ENCODE results near the gene ZNF319.

Gene ZNF319

GRCh38 chr16:57999971-58000705, at the start of gene ZNF319:
Gene ZNF319 (minus strand): TSS chr16:58000672. CDS start chr16:57998265, 2,407 bp downstream.
- ATAC-seq (peak; percentile 42), DNase-seq (ENCODE audit: low spot score in 2 of 2) (peak in 1 of 2 donors; percentile 71)
- Mint-ChIP-seq H3K4me3 (peak within 1 kb of the TSS; percentile 86), H3K9me3 (no peaks in the 10 kb centered on the region), H3K4me1 (peaks cover 67% of the 10 kb centered on the region), H3K36me3 (peaks cover 57% of the 10 kb centered on the region), H3K27ac (peak within 1 kb of the TSS; percentile 90)

- no peaks in the 10 kb centered on the region for H3K36me3 Mint-ChIP-seq
- no peaks in the 10 kb centered on the region for H3K9me3 Mint-ChIP-seq
- ATAC-seq: no peak
- H3K4me1 Mint-ChIP-seq: peaks cover 6% of the 10 kb centered on the region
- DNase-seq (ENCODE audit: low spot score in 2 of 2): no peak
- H3K4me3 Mint-ChIP-seq: no peak overlapping the region
- H3K27ac Mint-ChIP-seq: no peak overlapping the region
Observed at GRCh38 chr16:58049232-58050185, 49.0 kb upstream of the ZNF319 start.

GRCh38 chr16:58048494-58049231, 48.2 kb upstream of the ZNF319 start:
- Mint-ChIP-seq H3K27ac (no peak overlapping the region), H3K9me3 (no peaks in the 10 kb centered on the region), H3K36me3 (no peaks in the 10 kb centered on the region), H3K4me3 (no peak overlapping the region), H3K4me1 (peaks cover 6% of the 10 kb centered on the region)
- no peak for DNase-seq (ENCODE audit: low spot score in 2 of 2)
- no peak for ATAC-seq

- Mint-ChIP-seq H3K4me3 (no peak overlapping the region), H3K9me3 (no peaks in the 10 kb centered on the region), H3K36me3 (no peaks in the 10 kb centered on the region), H3K4me1 (peaks cover 6% of the 10 kb centered on the region), H3K27ac (no peak overlapping the region)
- ATAC-seq (no peak), DNase-seq (ENCODE audit: low spot score in 2 of 2) (no peak)
Observed at GRCh38 chr16:58047557-58048348, 47.3 kb upstream of the ZNF319 start.

- H3K4me1 Mint-ChIP-seq: peaks cover 6% of the 10 kb centered on the region
- H3K4me3 Mint-ChIP-seq: no peak overlapping the region
- DNase-seq (ENCODE audit: low spot score in 2 of 2) (no peak), ATAC-seq (no peak)
- no peak overlapping the region for H3K27ac Mint-ChIP-seq
- no peaks in the 10 kb centered on the region for H3K36me3 Mint-ChIP-seq
- H3K9me3 Mint-ChIP-seq: no peaks in the 10 kb centered on the region
Observed at GRCh38 chr16:58046936-58047335, 46.5 kb upstream of the ZNF319 start.

GRCh38 chr16:58046054-58046881, 45.8 kb upstream of the ZNF319 start:
- no peak for DNase-seq (ENCODE audit: low spot score in 2 of 2)
- Mint-ChIP-seq H3K36me3 (no peaks in the 10 kb centered on the region), H3K9me3 (no peaks in the 10 kb centered on the region), H3K27ac (no peak overlapping the region), H3K4me3 (no peak overlapping the region), H3K4me1 (peaks cover 6% of the 10 kb centered on the region)
- no peak for ATAC-seq

GRCh38 chr16:58045096-58045495, 44.6 kb upstream of the ZNF319 start:
- DNase-seq (ENCODE audit: low spot score in 2 of 2) (no peak), ATAC-seq (no peak)
- Mint-ChIP-seq H3K4me3 (no peak overlapping the region), H3K36me3 (no peaks in the 10 kb centered on the region), H3K9me3 (no peaks in the 10 kb centered on the region), H3K27ac (no peak overlapping the region), H3K4me1 (peaks cover 6% of the 10 kb centered on the region)

GRCh38 chr16:58044266-58045019, 44.0 kb upstream of the ZNF319 start:
- H3K9me3 Mint-ChIP-seq: no peaks in the 10 kb centered on the region
- DNase-seq (ENCODE audit: low spot score in 2 of 2) (no peak), ATAC-seq (no peak)
- H3K4me3 Mint-ChIP-seq: no peak overlapping the region
- H3K27ac Mint-ChIP-seq: no peak overlapping the region
- H3K4me1 Mint-ChIP-seq: peaks cover 4% of the 10 kb centered on the region
- no peaks in the 10 kb centered on the region for H3K36me3 Mint-ChIP-seq

- no peaks in the 10 kb centered on the region for H3K4me1 Mint-ChIP-seq
- no peak for ATAC-seq
- no peak for DNase-seq (ENCODE audit: low spot score in 2 of 2)
- H3K36me3 Mint-ChIP-seq: no peaks in the 10 kb centered on the region
- H3K4me3 Mint-ChIP-seq: no peak overlapping the region
- no peak overlapping the region for H3K27ac Mint-ChIP-seq
- H3K9me3 Mint-ChIP-seq: no peaks in the 10 kb centered on the region
Observed at GRCh38 chr16:58043571-58044155, 43.2 kb upstream of the ZNF319 start.

GRCh38 chr16:58042886-58043515, 42.5 kb upstream of the ZNF319 start:
- no peak for ATAC-seq
- no peak for DNase-seq (ENCODE audit: low spot score in 2 of 2)
- Mint-ChIP-seq H3K27ac (no peak overlapping the region), H3K9me3 (no peaks in the 10 kb centered on the region), H3K4me1 (no peaks in the 10 kb centered on the region), H3K36me3 (no peaks in the 10 kb centered on the region), H3K4me3 (no peak overlapping the region)

GRCh38 chr16:58042001-58042885, 41.8 kb upstream of the ZNF319 start:
- ATAC-seq: no peak
- Mint-ChIP-seq H3K27ac (no peak overlapping the region), H3K4me1 (no peaks in the 10 kb centered on the region)

GRCh38 chr16:58041628-58041955, 41.1 kb upstream of the ZNF319 start:
- H3K36me3 Mint-ChIP-seq: no peaks in the 10 kb centered on the region
- H3K4me3 Mint-ChIP-seq: no peak overlapping the region
- no peaks in the 10 kb centered on the region for H3K4me1 Mint-ChIP-seq
- no peak overlapping the region for H3K27ac Mint-ChIP-seq
- ATAC-seq (no peak), DNase-seq (ENCODE audit: low spot score in 2 of 2) (no peak)
- H3K9me3 Mint-ChIP-seq: no peaks in the 10 kb centered on the region

More at GRCh38 chr16:58042001-58042885, 41.8 kb upstream of the ZNF319 start:
- no peaks in the 10 kb centered on the region for H3K36me3 Mint-ChIP-seq
- DNase-seq (ENCODE audit: low spot score in 2 of 2): no peak
- H3K4me3 Mint-ChIP-seq: no peak overlapping the region
- no peaks in the 10 kb centered on the region for H3K9me3 Mint-ChIP-seq

All from stimulated activated effector memory CD8-positive, alpha-beta T cell treated with anti-CD3 and anti-CD28 coated beads, Interleukin-12 subunit alpha, Interleukin-12 subunit beta, amount 100 ng/mL, for 72 hours (primary cell).